SK-N-MC (cell line): ENCODE measurements around the gene CXADR.

Source experiments
- EZH2 ChIP-seq: fragments of 200-600 bp; sonication (generic); IDR thresholded peaks from one replicate; pipeline ENCODE4 v1.6.1; 2017; ENCODE audit warnings: antibody characterized with exemption
- POLR2AphosphoS5 ChIP-seq: IDR thresholded peaks from 2 replicates; pipeline ENCODE4 v1.6.1; 2012; ENCODE audit warnings: mild to moderate bottlenecking, low read depth, low read length, borderline replicate concordance

GRCh38 chr21:17636711-17637110 is 123.9 kb downstream of the CXADR start:
- TF ChIP-seq EZH2 (no peak), POLR2AphosphoS5 (no peak)
